IMR-90 (cell line): ENCODE results near the gene DDOST. TPM values are rescaled to one million over a fixed set of nuclear protein-coding genes. Genes with fewer than 3 reads are reported as not detected.

Source experiments
- ATAC-seq: fragments of 200-7000 bp; cut with Tn5 transposase; 2 replicates; pipeline ENCODE4 v1.9.1; 2020; ENCODE audit warnings: low read depth, mild to moderate bottlenecking, moderate library complexity
- BruUV-seq: library from RNA; stranded (reverse); fragments of 400-500 nt; replicated peaks from 2 replicates; lab custom pipeline; 2021; lab: Mats Ljungman, UMichigan
- CTCF ChIA-PET: fragments of 300-600 bp; formaldehyde crosslinking; extraction: SDS; loops from one replicate; lab custom pipeline; 2021; ENCODE audit warnings: antibody characterized with exemption; lab: Yijun Ruan, JAX
- POLR2A ChIA-PET: fragments of 300-600 bp; sonication (Branson Sonifier 250); formaldehyde crosslinking; loops from one replicate; lab custom pipeline; 2022; ENCODE audit warnings: antibody characterized with exemption; ENCODE audit not compliant: unreplicated experiment; lab: Charles Lee
- DNase-seq: peaks from one replicate; pipeline ENCODE4 v3.0.0; 2013
- H2AFZ ChIP-seq: replicated peaks from 2 replicates; pipeline ENCODE3; 2013; ENCODE audit warnings: low read length, mild to moderate bottlenecking; ENCODE audit not compliant: poor library complexity
- H2AK5ac ChIP-seq: 2 replicates; pipeline ENCODE4 v1.6.1; 2013; ENCODE audit warnings: low read depth, low read length, inconsistent platforms
- H2AK9ac ChIP-seq: replicated peaks from 2 replicates; pipeline ENCODE3; 2013; ENCODE audit warnings: mild to moderate bottlenecking, low read depth, low read length, moderate library complexity; ENCODE audit not compliant: poor library complexity
- H2BK120ac ChIP-seq: 2 replicates; pipeline ENCODE4 v1.6.1; 2013; ENCODE audit warnings: low read depth, low read length, inconsistent platforms
- H2BK15ac ChIP-seq: 3 replicates; pipeline ENCODE4 v1.6.1; 2013; ENCODE audit warnings: low read depth, low read length, inconsistent platforms
- H2BK20ac ChIP-seq: 2 replicates; pipeline ENCODE4 v1.6.1; 2013; ENCODE audit warnings: low read depth, mild to moderate bottlenecking, inconsistent platforms, low read length, moderate library complexity
- H2BK5ac ChIP-seq: 2 replicates; pipeline ENCODE4 v1.6.1; 2013; ENCODE audit warnings: mild to moderate bottlenecking, low read depth, low read length, inconsistent platforms; ENCODE audit not compliant: poor library complexity, severe bottlenecking
- H3K14ac ChIP-seq: replicated peaks from 2 replicates; pipeline ENCODE4 v1.6.1; 2013; ENCODE audit warnings: low read depth, low read length, inconsistent platforms
- H3K18ac ChIP-seq: 2 replicates; pipeline ENCODE4 v1.6.1; 2013; ENCODE audit warnings: low read depth, low read length, control low read depth
- H3K23ac ChIP-seq: 2 replicates; pipeline ENCODE4 v1.6.1; 2013; ENCODE audit warnings: low read depth, low read length, inconsistent platforms
- H3K27ac ChIP-seq: 2 replicates; pipeline ENCODE4 v1.5.1; 2013; ENCODE audit warnings: mild to moderate bottlenecking, control low read depth, low read length; ENCODE audit not compliant: insufficient read depth
- H3K27me3 ChIP-seq: 2 replicates; pipeline ENCODE4 v1.6.1; 2013; ENCODE audit warnings: low read length; ENCODE audit not compliant: control insufficient read depth, insufficient read depth
- H3K36me3 ChIP-seq: 2 replicates; pipeline ENCODE4 v1.6.1; 2013; ENCODE audit warnings: low read length, mixed read lengths; ENCODE audit not compliant: control insufficient read depth, insufficient read depth
- H3K4ac ChIP-seq: 2 replicates; pipeline ENCODE4 v1.6.1; 2013; ENCODE audit warnings: low read depth, low read length, inconsistent platforms
- H3K4me1 ChIP-seq: 2 replicates; pipeline ENCODE4 v1.6.1; 2013; ENCODE audit warnings: low read length, mixed read lengths; ENCODE audit not compliant: control insufficient read depth, insufficient read depth
- H3K4me2 ChIP-seq: 2 replicates; pipeline ENCODE4 v1.6.1; 2013; ENCODE audit warnings: low read depth, mild to moderate bottlenecking, control low read depth, low read length, moderate library complexity
- H3K4me3 ChIP-seq: 2 replicates; pipeline ENCODE4 v1.5.1; 2013; ENCODE audit warnings: low read depth, mild to moderate bottlenecking, control low read depth, low read length, moderate library complexity; ENCODE audit not compliant: insufficient read depth
- H3K56ac ChIP-seq: 2 replicates; pipeline ENCODE4 v1.6.1; 2013; ENCODE audit warnings: low read length, inconsistent platforms; ENCODE audit not compliant: insufficient read depth; ENCODE audit errors: extremely low read depth
- H3K79me1 ChIP-seq, 2 experiments: 2 replicates each; pipeline ENCODE4 v1.6.1; 2013; ENCODE audit warnings: low read length in 2 of 2, inconsistent platforms in 1 of 2, low read depth in 1 of 2
- H3K9ac ChIP-seq: 2 replicates; pipeline ENCODE4 v1.6.1; 2013; ENCODE audit warnings: low read depth, low read length, control low read depth
- H3K9me1 ChIP-seq: 2 replicates; pipeline ENCODE4 v1.6.1; 2013; ENCODE audit warnings: low read length, inconsistent platforms; ENCODE audit not compliant: insufficient read depth
- H3K9me3 ChIP-seq: 2 replicates; pipeline ENCODE4 v1.6.1; 2013; ENCODE audit warnings: low read length; ENCODE audit not compliant: control insufficient read depth, insufficient read depth
- H4K20me1 ChIP-seq: 2 replicates; pipeline ENCODE4 v1.6.1; 2013; ENCODE audit warnings: low read length, inconsistent platforms; ENCODE audit not compliant: insufficient read depth
- H4K5ac ChIP-seq: 2 replicates; pipeline ENCODE4 v1.6.1; 2013; ENCODE audit warnings: mild to moderate bottlenecking, low read depth, low read length, control low read depth
- H4K8ac ChIP-seq, 2 experiments: 2 replicates each; pipeline ENCODE4 v1.6.1; 2013; ENCODE audit warnings: low read depth in 2 of 2, low read length in 2 of 2, control low read depth in 1 of 2, inconsistent platforms in 1 of 2
- H4K91ac ChIP-seq: 2 replicates; pipeline ENCODE4 v1.6.1; 2013; ENCODE audit warnings: low read depth, low read length, inconsistent platforms; ENCODE audit not compliant: insufficient read depth
- CHD1 ChIP-seq: IDR thresholded peaks from 2 replicates; pipeline ENCODE4 v1.6.1; 2012; ENCODE audit warnings: low read depth, low read length, improper control_type of control experiment
- MAZ ChIP-seq: IDR thresholded peaks from 2 replicates; pipeline ENCODE4 v1.6.1; 2012; ENCODE audit warnings: low read depth, mild to moderate bottlenecking, low read length, improper control_type of control experiment, moderate library complexity, borderline replicate concordance
- NFE2L2 ChIP-seq: fragments of 150-350 bp; IDR thresholded peaks from 2 replicates; pipeline ENCODE4 v1.6.1; 2016; ENCODE audit warnings: low read depth, mild to moderate bottlenecking, low read length
- POLR2A ChIP-seq: IDR thresholded peaks from 2 replicates; pipeline ENCODE4 v1.6.1; 2012; ENCODE audit warnings: mild to moderate bottlenecking, low read depth, low read length
- RCOR1 ChIP-seq: IDR thresholded peaks from 2 replicates; pipeline ENCODE4 v1.6.1; 2012; ENCODE audit warnings: mild to moderate bottlenecking, low read length, improper control_type of control experiment; ENCODE audit not compliant: insufficient replicate concordance
- WGBS, 2 experiments: methylation state at CpG; one replicate each; pipeline versions ENCODE4 v1.1.5 to v1.1.7; 2013; ENCODE audit warnings: missing lambda C conversion rate in 2 of 2; ENCODE audit not compliant: insufficient read length in 1 of 2; ENCODE audit errors: extremely low coverage in 2 of 2; 5-methylcytosine and 5-hydroxymethylcytosine counted together
- dilution Hi-C: fragments of 300-500 bp; cut with HindIII; formaldehyde crosslinking; loops from one replicate; pipeline ENCODE4 v1.14.3; 2018; ENCODE audit warnings: low sequenced_read_pairs; ENCODE audit not compliant: unreplicated experiment
- in situ Hi-C: fragments of 300-500 bp; cut with MboI; formaldehyde crosslinking; loops from 3 replicates; pipeline ENCODE4 v1.14.3; 2019; ENCODE audit warnings: low sequenced_read_pairs, inconsistent platforms, mixed read lengths
- intact Hi-C: fragments of 100-400 bp; cut with micrococcal nuclease; formaldehyde crosslinking; loops from 2 replicates; pipeline ENCODE4 v1.10.0; 2022
- polyA plus RNA-seq, 3 experiments: library from polyadenylated mRNA; depleted of rRNA; stranded (reverse); fragments of >200 nt; gene quantifications; 2 replicates each; pipeline ENCODE4 v1.2.3, GENCODE V29; 2012; ENCODE audit warnings: low replicate concordance in 1 of 3
- total RNA-seq: library from RNA; depleted of rRNA; stranded (reverse); fragments of >200 nt; gene quantifications from 2 replicates; pipeline ENCODE4 v1.2.3, GENCODE V29; 2012
- TF ChIP-seq, protein P1 (sequence below): fragments of 150-350 bp; IDR thresholded peaks from 2 replicates; pipeline ENCODE4 v1.6.1; 2016; ENCODE audit warnings: low read depth, mild to moderate bottlenecking, low read length, moderate library complexity, borderline replicate concordance

DDOST gene
- total and polyA plus RNA-seq, 2 of the 4 experiments (the other 2 are of a cell fraction), result 179 to 477 TPM

DNA sequence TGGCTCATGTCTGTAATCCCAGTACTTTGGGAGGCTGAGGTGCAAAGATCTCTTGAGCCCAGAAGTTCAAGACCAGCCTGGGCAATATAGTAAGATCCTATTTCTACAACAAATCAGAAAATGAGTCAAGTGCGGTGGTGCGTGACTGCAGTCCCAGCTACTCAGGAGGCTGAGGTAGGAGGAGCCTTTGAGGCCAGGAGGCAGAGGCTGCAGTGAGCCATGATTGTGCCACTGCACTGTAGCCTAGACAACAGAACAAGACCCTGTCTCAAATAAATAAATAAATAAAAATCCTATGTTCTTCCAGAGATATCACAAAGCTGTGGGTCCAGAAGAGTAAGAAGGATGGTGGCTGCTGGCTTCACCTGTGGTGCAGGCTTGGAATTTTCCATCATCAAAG, 50.2 kb downstream of the DDOST start:
- in situ Hi-C loops, result no loop called here
- ChIA-PET CTCF (no interaction called here), POLR2A (no interaction called here)
- H3K4me2 ChIP-seq, result no peak overlapping the region
- no peak overlapping the region for H3K23ac ChIP-seq
- no peak overlapping the region for H2AK5ac ChIP-seq
- H3K79me1 ChIP-seq, result no peaks in the 10 kb centered on the region
- H2BK120ac ChIP-seq, result no peak overlapping the region; the same call in 1 of the 2 replicates
- DNase-seq, result no peak
- H3K18ac ChIP-seq, result no peak overlapping the region
- H3K14ac ChIP-seq, result no peak overlapping the region
- no peak overlapping the region for H4K5ac ChIP-seq
- H3K4ac ChIP-seq, result no peak overlapping the region
- intact Hi-C loops, result no loop called here
- no peak overlapping the region for H3K9ac ChIP-seq
- peaks cover 10% of the 10 kb centered on the region for H3K9me1 ChIP-seq
- no peaks in the 10 kb centered on the region for H3K9me3 ChIP-seq
- ATAC-seq, result no peak
- dilution Hi-C loops, result no loop called here
- no peak overlapping the region for H3K27ac ChIP-seq
- H3K56ac ChIP-seq, result no peak overlapping the region
- H3K4me1 ChIP-seq, result peaks cover 10% of the 10 kb centered on the region
- TF ChIP-seq POLR2A (no peak), NFE2L2 (no peak), MAZ (no peak), CHD1 (no peak), RCOR1 (no peak)
- TF ChIP-seq, protein P1, sequence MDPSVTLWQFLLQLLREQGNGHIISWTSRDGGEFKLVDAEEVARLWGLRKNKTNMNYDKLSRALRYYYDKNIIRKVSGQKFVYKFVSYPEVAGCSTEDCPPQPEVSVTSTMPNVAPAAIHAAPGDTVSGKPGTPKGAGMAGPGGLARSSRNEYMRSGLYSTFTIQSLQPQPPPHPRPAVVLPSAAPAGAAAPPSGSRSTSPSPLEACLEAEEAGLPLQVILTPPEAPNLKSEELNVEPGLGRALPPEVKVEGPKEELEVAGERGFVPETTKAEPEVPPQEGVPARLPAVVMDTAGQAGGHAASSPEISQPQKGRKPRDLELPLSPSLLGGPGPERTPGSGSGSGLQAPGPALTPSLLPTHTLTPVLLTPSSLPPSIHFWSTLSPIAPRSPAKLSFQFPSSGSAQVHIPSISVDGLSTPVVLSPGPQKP, result no peak
- no CpG with 5 or more reads among the region's 2 CpGs for WGBS, 2 experiments
- BruUV-seq, result no TSS peak
- H3K36me3 ChIP-seq, result no peaks in the 10 kb centered on the region
- no peak overlapping the region for H2BK15ac ChIP-seq
- H4K20me1 ChIP-seq, result no peaks in the 10 kb centered on the region
- H4K8ac ChIP-seq, result no peak overlapping the region
- H2AK9ac ChIP-seq, result no peak overlapping the region
- no peak overlapping the region for H2AFZ ChIP-seq
- H3K27me3 ChIP-seq, result no peaks in the 10 kb centered on the region
- no peak overlapping the region for H2BK20ac ChIP-seq
- no peak overlapping the region for H4K91ac ChIP-seq
- no peak overlapping the region for H2BK5ac ChIP-seq
- H3K4me3 ChIP-seq, result no peak overlapping the region
